Measurements from ENCODE around the gene STRAP. TPM values are rescaled to one million over a fixed set of nuclear protein-coding genes. Genes with fewer than 3 reads are reported as not detected.

Gene STRAP
- total RNA-seq, 1 experiment from 2014 or later: 205 TPM

GRCh38 chr12:15892645-15893259, 10.6 kb downstream of the STRAP start:
- Histone ChIP-seq H3K36me3 (ENCODE audit: low read depth) (peaks cover 49% of the 10 kb centered on the region), H3K27me3 (ENCODE audit: insufficient read depth, low read depth) (no peaks in the 10 kb centered on the region), H3K4me1 (replicated peaks; ENCODE audit: insufficient read depth) (no peaks in the 10 kb centered on the region), H3F3A (ENCODE audit: insufficient read depth, low read depth) (peaks cover 30% of the 10 kb centered on the region), H4K20me1 (ENCODE audit: insufficient read depth) (peaks cover 19% of the 10 kb centered on the region; the same call in 1 of the 2 replicates), H3K4me3 (no peak overlapping the region), H3K27ac (no peak overlapping the region), H3K9me3 (ENCODE audit: insufficient read depth, low read depth) (no peaks in the 10 kb centered on the region), H2AFZ (no peak overlapping the region), H3K79me2 (ENCODE audit: low read depth) (peaks cover 24% of the 10 kb centered on the region), H3K9me2 (ENCODE audit: insufficient read depth) (no peaks in the 10 kb centered on the region), H3K4me2 (no peak overlapping the region)
- TF ChIP-seq CTCF (conservative IDR thresholded peaks at IDR 0.05): no peak
- no peak for TF ChIP-seq EZH2 (IDR thresholded peaks at IDR 0.05; ENCODE audit: low read depth)
- intact Hi-C loops (cut with micrococcal nuclease; ENCODE audit: unreplicated experiment): no loop called here
- no TSS peak for BruUV-seq (replicated peaks)
- no peak for DNase-seq
- POLR2A ChIA-PET (ENCODE audit: unreplicated experiment): interaction anchor here (0.6 kb wide), 2 partner anchors 9 to 972 kb away, joined by 3 to 6 read pairs; no protein-coding TSS in a partner anchor
- CTCF ChIA-PET: no interaction called here

- H3K4me2 ChIP-seq: no peak overlapping the region
- no peak for DNase-seq
- H3K27ac ChIP-seq: no peak overlapping the region
- no peaks in the 10 kb centered on the region for H3K9me2 ChIP-seq (ENCODE audit: insufficient read depth)
- peaks cover 14% of the 10 kb centered on the region; the same call in 1 of the 2 replicates for H4K20me1 ChIP-seq (ENCODE audit: insufficient read depth)
- TF ChIP-seq EZH2 (IDR thresholded peaks at IDR 0.05; ENCODE audit: low read depth) (no peak), CTCF (conservative IDR thresholded peaks at IDR 0.05) (no peak)
- peaks cover 49% of the 10 kb centered on the region for H3K36me3 ChIP-seq (ENCODE audit: low read depth)
- H3F3A ChIP-seq (ENCODE audit: insufficient read depth, low read depth): peaks cover 30% of the 10 kb centered on the region
- no peak overlapping the region for H2AFZ ChIP-seq
- ChIA-PET POLR2A (ENCODE audit: unreplicated experiment) (interaction anchor here (0.6 kb wide), 1 partner anchor 10 kb away, joined by 3 read pairs; no protein-coding TSS in a partner anchor), CTCF (no interaction called here)
- H3K4me1 ChIP-seq (replicated peaks; ENCODE audit: insufficient read depth): no peaks in the 10 kb centered on the region
- H3K27me3 ChIP-seq (ENCODE audit: insufficient read depth, low read depth): no peaks in the 10 kb centered on the region
- no TSS peak for BruUV-seq (replicated peaks)
- H3K79me2 ChIP-seq (ENCODE audit: low read depth): peaks cover 19% of the 10 kb centered on the region
- intact Hi-C loops (cut with micrococcal nuclease; ENCODE audit: unreplicated experiment): no loop called here
- no peaks in the 10 kb centered on the region for H3K9me3 ChIP-seq (ENCODE audit: insufficient read depth, low read depth)
- no peak overlapping the region for H3K4me3 ChIP-seq
Measured at GRCh38 chr12:15893260-15893659, 11.1 kb downstream of the STRAP start.

- no peak overlapping the region for H2AFZ ChIP-seq
- H3K27me3 ChIP-seq (ENCODE audit: insufficient read depth, low read depth): no peaks in the 10 kb centered on the region
- no peaks in the 10 kb centered on the region for H3K9me3 ChIP-seq (ENCODE audit: insufficient read depth, low read depth)
- H4K20me1 ChIP-seq (ENCODE audit: insufficient read depth): peaks cover 9% of the 10 kb centered on the region; the same call in 1 of the 2 replicates
- DNase-seq: no peak
- H3K36me3 ChIP-seq (ENCODE audit: low read depth): peaks cover 51% of the 10 kb centered on the region
- no TSS peak for BruUV-seq (replicated peaks)
- H3K27ac ChIP-seq: 0 out of 2 replicates have a peak overlapping the region, but pooled peaks have one; percentile 15
- H3K4me3 ChIP-seq: no peak overlapping the region
- H3K79me2 ChIP-seq (ENCODE audit: low read depth): no peaks in the 10 kb centered on the region
- H3F3A ChIP-seq (ENCODE audit: insufficient read depth, low read depth): peaks cover 42% of the 10 kb centered on the region
- no peak overlapping the region for H3K4me2 ChIP-seq
- intact Hi-C loops (cut with micrococcal nuclease; ENCODE audit: unreplicated experiment): no loop called here
- no peaks in the 10 kb centered on the region for H3K4me1 ChIP-seq (replicated peaks; ENCODE audit: insufficient read depth)
- CTCF ChIA-PET: interaction anchor here (0.9 kb wide), 1 partner anchor 137 kb away, joined by 3 read pairs; no protein-coding TSS in a partner anchor
- H3K9me2 ChIP-seq (ENCODE audit: insufficient read depth): no peaks in the 10 kb centered on the region
- TF ChIP-seq EZH2 (IDR thresholded peaks at IDR 0.05; ENCODE audit: low read depth) (no peak), CTCF (conservative IDR thresholded peaks at IDR 0.05) (no peak)
- POLR2A ChIA-PET (ENCODE audit: unreplicated experiment): interaction anchor here (0.7 kb wide), 1 partner anchor 15 kb away, joined by 12 read pairs; no protein-coding TSS in a partner anchor
Measured at GRCh38 chr12:15896867-15897266, 14.7 kb downstream of the STRAP start.
